Measurements from ENCODE around the gene C1QTNF3. TPM values are rescaled to one million over a fixed set of nuclear protein-coding genes. Genes with fewer than 3 reads are reported as not detected.

C1QTNF3 gene
- total RNA-seq, 1 experiment from 2014 or later: 2.1 TPM

GRCh38 chr5:33980030-33980429, 63.0 kb downstream of the C1QTNF3 start:
- no peak for TF ChIP-seq CTCF (IDR thresholded peaks at IDR 0.05; ENCODE audit: unreplicated experiment)
- Mint-ChIP-seq H3K4me1 (ENCODE audit: low read depth, unreplicated experiment) (no peaks in the 10 kb centered on the region), H3K36me3 (ENCODE audit: insufficient read depth, unreplicated experiment) (no peaks in the 10 kb centered on the region), H3K27ac (ENCODE audit: unreplicated experiment) (no peak overlapping the region), H3K27me3 (ENCODE audit: unreplicated experiment) (no peaks in the 10 kb centered on the region), H3K4me3 (ENCODE audit: low read depth, unreplicated experiment) (no peak overlapping the region), H3K9me3 (ENCODE audit: low read depth, unreplicated experiment) (no peaks in the 10 kb centered on the region)
- intact Hi-C loops (cut with micrococcal nuclease; ENCODE audit: unreplicated experiment): no loop called here
- no peak for DNase-seq
- CTCF ChIA-PET: no interaction called here
- no TSS peak for BruUV-seq (replicated peaks)

GRCh38 chr5:33978306-33978705, 64.7 kb downstream of the C1QTNF3 start:
- intact Hi-C loops (cut with micrococcal nuclease; ENCODE audit: unreplicated experiment): no loop called here
- Mint-ChIP-seq H3K4me1 (ENCODE audit: low read depth, unreplicated experiment) (no peaks in the 10 kb centered on the region), H3K9me3 (ENCODE audit: low read depth, unreplicated experiment) (no peaks in the 10 kb centered on the region), H3K27ac (ENCODE audit: unreplicated experiment) (no peak overlapping the region), H3K36me3 (ENCODE audit: insufficient read depth, unreplicated experiment) (no peaks in the 10 kb centered on the region), H3K4me3 (ENCODE audit: low read depth, unreplicated experiment) (no peak overlapping the region), H3K27me3 (ENCODE audit: unreplicated experiment) (no peaks in the 10 kb centered on the region)
- no peak for DNase-seq
- no TSS peak for BruUV-seq (replicated peaks)
- CTCF ChIA-PET: no interaction called here
- no peak for TF ChIP-seq CTCF (IDR thresholded peaks at IDR 0.05; ENCODE audit: unreplicated experiment)

- intact Hi-C loops (cut with micrococcal nuclease; ENCODE audit: unreplicated experiment): no loop called here
- peaks cover 8% of the 10 kb centered on the region for H3K27me3 Mint-ChIP-seq (ENCODE audit: unreplicated experiment)
- H3K36me3 Mint-ChIP-seq (ENCODE audit: insufficient read depth, unreplicated experiment): no peaks in the 10 kb centered on the region
- no peak for DNase-seq
- no peak overlapping the region for H3K27ac Mint-ChIP-seq (ENCODE audit: unreplicated experiment)
- H3K4me3 Mint-ChIP-seq (ENCODE audit: low read depth, unreplicated experiment): no peak overlapping the region
- no peak for TF ChIP-seq CTCF (IDR thresholded peaks at IDR 0.05; ENCODE audit: unreplicated experiment)
- BruUV-seq (replicated peaks): no TSS peak
- H3K4me1 Mint-ChIP-seq (ENCODE audit: low read depth, unreplicated experiment): no peaks in the 10 kb centered on the region
- CTCF ChIA-PET: no interaction called here
- no peaks in the 10 kb centered on the region for H3K9me3 Mint-ChIP-seq (ENCODE audit: low read depth, unreplicated experiment)
Observed at GRCh38 chr5:33976307-33976706, 66.7 kb downstream of the C1QTNF3 start.

GRCh38 chr5:33975852-33976251, 67.2 kb downstream of the C1QTNF3 start:
- no peak overlapping the region for H3K4me3 Mint-ChIP-seq (ENCODE audit: low read depth, unreplicated experiment)
- H3K4me1 Mint-ChIP-seq (ENCODE audit: low read depth, unreplicated experiment): no peaks in the 10 kb centered on the region
- no peak for DNase-seq
- H3K27ac Mint-ChIP-seq (ENCODE audit: unreplicated experiment): no peak overlapping the region
- no TSS peak for BruUV-seq (replicated peaks)
- CTCF ChIA-PET: no interaction called here
- no peaks in the 10 kb centered on the region for H3K36me3 Mint-ChIP-seq (ENCODE audit: insufficient read depth, unreplicated experiment)
- TF ChIP-seq CTCF (IDR thresholded peaks at IDR 0.05; ENCODE audit: unreplicated experiment): no peak
- intact Hi-C loops (cut with micrococcal nuclease; ENCODE audit: unreplicated experiment): no loop called here
- peaks cover 8% of the 10 kb centered on the region for H3K27me3 Mint-ChIP-seq (ENCODE audit: unreplicated experiment)
- H3K9me3 Mint-ChIP-seq (ENCODE audit: low read depth, unreplicated experiment): no peaks in the 10 kb centered on the region

- H3K9me3 Mint-ChIP-seq (ENCODE audit: low read depth, unreplicated experiment): no peaks in the 10 kb centered on the region
- CTCF ChIA-PET: no interaction called here
- no TSS peak for BruUV-seq (replicated peaks)
- H3K36me3 Mint-ChIP-seq (ENCODE audit: insufficient read depth, unreplicated experiment): no peaks in the 10 kb centered on the region
- intact Hi-C loops (cut with micrococcal nuclease; ENCODE audit: unreplicated experiment): no loop called here
- no peaks in the 10 kb centered on the region for H3K4me1 Mint-ChIP-seq (ENCODE audit: low read depth, unreplicated experiment)
- H3K27me3 Mint-ChIP-seq (ENCODE audit: unreplicated experiment): peaks cover 8% of the 10 kb centered on the region
- no peak for TF ChIP-seq CTCF (IDR thresholded peaks at IDR 0.05; ENCODE audit: unreplicated experiment)
- H3K4me3 Mint-ChIP-seq (ENCODE audit: low read depth, unreplicated experiment): no peak overlapping the region
- DNase-seq: no peak
- no peak overlapping the region for H3K27ac Mint-ChIP-seq (ENCODE audit: unreplicated experiment)
Observed at GRCh38 chr5:33973271-33973670, 69.7 kb downstream of the C1QTNF3 start.

All from Calu3 (cell line).